ENCODE results near the gene ADIPOR2. TPM values are rescaled to one million over a fixed set of nuclear protein-coding genes. Genes with fewer than 3 reads are reported as not detected.
A peak's percentile ranks its signal among the peaks of the same experiment; 100 is the strongest.

ADIPOR2 gene
- total RNA-seq, 2 experiments from 2014 or later = 64.4 to 68.3 TPM

DNA sequence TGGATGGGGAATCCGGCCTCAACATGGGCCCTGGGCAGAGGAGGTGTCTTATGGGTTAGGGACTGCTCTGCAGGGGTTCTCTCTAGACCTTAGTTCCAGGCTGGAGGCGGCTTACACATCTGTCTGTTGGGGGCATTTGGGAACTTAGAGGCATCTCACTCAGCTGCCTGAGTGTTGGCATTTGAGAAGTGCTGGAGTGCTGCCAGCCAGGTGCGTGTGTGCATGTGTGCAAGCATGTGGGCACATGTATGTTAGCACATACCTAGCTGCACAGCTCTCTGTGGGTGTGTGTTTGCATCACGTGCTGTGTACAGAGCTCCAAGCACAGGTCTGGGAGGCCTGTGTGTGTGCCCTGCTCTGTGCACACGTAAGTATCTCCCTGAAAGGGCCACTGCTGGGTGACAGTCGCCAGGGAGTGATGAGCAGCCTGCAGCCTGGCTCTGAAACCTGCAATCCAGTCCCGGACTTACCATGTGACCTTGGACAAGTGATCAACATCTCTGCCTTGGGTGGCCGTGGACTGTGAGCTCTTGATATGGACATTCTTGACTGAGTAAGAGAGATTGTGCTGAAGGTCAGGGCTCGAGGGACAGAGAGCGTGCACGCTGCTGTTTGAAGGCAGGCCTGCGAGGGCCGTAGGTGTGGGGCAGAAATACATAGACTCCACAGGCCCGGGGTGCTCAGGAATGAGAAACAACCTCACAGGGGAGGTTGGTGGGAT is 134.7 kb downstream of the ADIPOR2 start:
- no peak for ATAC-seq
- H3K9me3 Mint-ChIP-seq (ENCODE audit: insufficient read depth) = no peaks in the 10 kb centered on the region
- H3K36me3 Mint-ChIP-seq (ENCODE audit: low read depth) = no peaks in the 10 kb centered on the region
- DNase-seq = no peak
- H3K4me3 Mint-ChIP-seq = no peak overlapping the region
- H3K27me3 Mint-ChIP-seq (ENCODE audit: low read depth) = peaks cover 10% of the 10 kb centered on the region
- no peak overlapping the region for H3K27ac Mint-ChIP-seq
- no peaks in the 10 kb centered on the region for H3K4me1 Mint-ChIP-seq (ENCODE audit: low read depth)
- POLR2A ChIA-PET = no interaction called here
- CTCF ChIA-PET = no interaction called here

DNA sequence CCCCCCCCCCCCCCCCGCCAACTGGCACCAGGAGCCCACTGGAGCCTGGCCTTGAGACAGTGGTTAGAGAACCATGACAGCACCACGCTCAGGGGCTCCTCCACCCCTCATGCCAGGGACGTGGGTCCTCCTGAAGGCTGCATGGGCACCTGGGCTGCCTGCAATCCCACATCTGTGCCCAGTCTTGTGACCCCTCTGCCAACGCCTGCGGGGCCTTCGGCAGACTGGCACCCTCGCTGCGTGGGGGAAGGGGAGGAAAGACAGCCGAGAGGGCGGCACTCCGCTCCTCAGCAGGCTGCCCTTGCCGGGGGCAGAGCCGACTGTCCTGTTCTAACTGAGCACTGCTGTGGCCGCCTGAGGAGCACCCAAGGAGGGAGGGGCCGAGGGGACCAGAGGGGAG is 135.5 kb downstream of the ADIPOR2 start:
- POLR2A ChIA-PET = no interaction called here
- H3K9me3 Mint-ChIP-seq (ENCODE audit: insufficient read depth) = no peaks in the 10 kb centered on the region
- CTCF ChIA-PET = no interaction called here
- no peaks in the 10 kb centered on the region for H3K4me1 Mint-ChIP-seq (ENCODE audit: low read depth)
- ATAC-seq = no peak
- H3K36me3 Mint-ChIP-seq (ENCODE audit: low read depth) = no peaks in the 10 kb centered on the region
- DNase-seq = no peak
- H3K27me3 Mint-ChIP-seq (ENCODE audit: low read depth) = peaks cover 10% of the 10 kb centered on the region
- H3K27ac Mint-ChIP-seq = no peak overlapping the region
- H3K4me3 Mint-ChIP-seq = no peak overlapping the region

DNA sequence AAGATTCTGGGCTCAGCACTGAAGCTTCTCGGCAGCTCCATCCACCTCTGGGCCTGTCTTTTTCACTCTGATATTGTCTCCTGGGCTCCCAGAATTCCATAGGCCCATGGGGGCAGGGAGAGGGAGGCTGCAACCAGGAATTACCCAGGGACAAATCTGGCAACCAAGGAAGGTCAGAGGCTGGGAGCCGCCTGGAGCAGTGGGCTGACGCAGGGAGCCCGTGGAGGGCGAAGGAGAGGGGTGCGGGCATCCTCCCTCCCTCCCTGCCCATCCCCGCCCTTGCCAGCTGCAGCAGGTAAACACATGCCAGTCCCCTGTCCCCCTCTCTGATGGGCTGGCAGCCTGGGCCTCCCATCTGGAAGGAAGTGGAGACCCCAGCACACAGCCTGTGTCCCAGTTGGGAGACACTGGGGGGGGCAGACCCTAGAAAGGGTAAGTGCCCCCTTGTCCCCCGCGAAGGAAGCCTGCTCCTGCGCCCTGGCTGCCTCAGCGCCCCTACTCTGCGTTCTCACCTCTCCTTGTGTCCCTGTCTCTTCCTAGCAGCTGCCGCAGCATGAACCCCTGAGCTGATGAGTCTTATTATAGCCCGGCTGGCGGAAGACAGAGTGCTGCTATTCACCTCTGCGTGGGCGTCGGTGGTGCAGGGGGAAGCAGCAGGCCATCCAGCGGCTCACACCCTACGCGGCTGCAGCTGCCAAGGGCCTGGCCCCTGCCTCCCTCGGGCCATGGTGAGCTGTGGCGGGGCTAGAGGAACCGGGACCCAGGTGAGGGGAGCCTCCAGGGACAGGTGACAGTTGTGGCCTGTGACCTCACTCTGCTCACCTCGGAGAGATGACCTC is 136.2 kb downstream of the ADIPOR2 start:
- CTCF ChIA-PET = no interaction called here
- H3K9me3 Mint-ChIP-seq (ENCODE audit: insufficient read depth) = no peaks in the 10 kb centered on the region
- POLR2A ChIA-PET = no interaction called here
- no peak for DNase-seq
- no peaks in the 10 kb centered on the region for H3K4me1 Mint-ChIP-seq (ENCODE audit: low read depth)
- peaks cover 15% of the 10 kb centered on the region for H3K27me3 Mint-ChIP-seq (ENCODE audit: low read depth)
- no peak overlapping the region for H3K4me3 Mint-ChIP-seq
- H3K36me3 Mint-ChIP-seq (ENCODE audit: low read depth) = no peaks in the 10 kb centered on the region
- no peak for ATAC-seq
- H3K27ac Mint-ChIP-seq = no peak overlapping the region

DNA sequence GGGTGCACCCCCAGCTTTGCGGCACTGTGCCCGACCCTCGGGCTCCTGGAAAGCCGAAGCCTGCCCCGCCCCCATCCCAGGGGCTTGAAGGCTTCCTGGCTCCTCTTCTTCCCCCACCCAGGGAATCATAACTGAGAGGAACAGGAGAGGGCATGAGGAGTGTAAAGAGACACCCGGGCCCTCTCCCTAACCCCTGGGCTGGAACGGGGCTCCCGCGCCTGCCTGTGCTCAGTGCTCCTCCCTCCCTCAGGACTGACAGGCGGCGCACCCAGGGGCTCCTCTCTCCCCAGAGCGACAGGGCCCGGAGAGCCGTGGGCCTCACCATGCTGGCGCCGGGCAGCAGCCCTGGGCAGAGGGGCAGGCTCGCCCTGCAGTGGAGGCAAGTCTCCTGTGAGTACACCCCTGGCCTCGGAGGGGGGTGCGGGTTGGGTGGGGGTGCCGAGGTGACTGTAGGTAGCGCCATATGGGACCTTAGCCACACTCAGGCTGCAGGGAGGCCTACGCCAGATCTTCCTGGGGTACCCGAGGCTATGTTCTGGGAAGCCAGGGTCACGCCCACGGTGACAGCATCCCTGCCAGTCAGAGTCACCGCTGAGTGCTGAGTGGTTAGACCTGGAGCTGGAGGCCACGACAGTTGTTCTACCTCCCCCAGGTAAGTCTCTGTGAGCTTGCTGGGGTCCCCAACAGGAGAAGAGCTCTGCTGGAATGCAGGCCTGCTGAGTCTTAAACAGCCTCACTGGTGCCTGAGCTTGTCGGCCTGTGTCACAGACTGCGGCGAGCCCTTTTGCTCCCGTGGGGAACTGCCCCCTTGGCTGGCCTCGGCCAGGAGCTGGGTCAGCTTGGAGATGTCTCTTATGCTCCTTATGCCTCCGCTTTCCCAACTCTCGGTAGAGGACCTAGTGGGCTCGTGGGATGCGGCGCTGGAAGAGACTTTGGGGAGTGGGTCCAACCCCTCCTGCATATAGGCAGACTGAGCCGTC is 137.2 kb downstream of the ADIPOR2 start:
- POLR2A ChIA-PET = no interaction called here
- DNase-seq = no peak
- Mint-ChIP-seq H3K4me1 (ENCODE audit: low read depth) (no peaks in the 10 kb centered on the region), H3K36me3 (ENCODE audit: low read depth) (no peaks in the 10 kb centered on the region), H3K4me3 (no peak overlapping the region), H3K27me3 (ENCODE audit: low read depth) (peaks cover 15% of the 10 kb centered on the region), H3K27ac (no peak overlapping the region), H3K9me3 (ENCODE audit: insufficient read depth) (no peaks in the 10 kb centered on the region)
- no peak for ATAC-seq
- CTCF ChIA-PET = no interaction called here

DNA sequence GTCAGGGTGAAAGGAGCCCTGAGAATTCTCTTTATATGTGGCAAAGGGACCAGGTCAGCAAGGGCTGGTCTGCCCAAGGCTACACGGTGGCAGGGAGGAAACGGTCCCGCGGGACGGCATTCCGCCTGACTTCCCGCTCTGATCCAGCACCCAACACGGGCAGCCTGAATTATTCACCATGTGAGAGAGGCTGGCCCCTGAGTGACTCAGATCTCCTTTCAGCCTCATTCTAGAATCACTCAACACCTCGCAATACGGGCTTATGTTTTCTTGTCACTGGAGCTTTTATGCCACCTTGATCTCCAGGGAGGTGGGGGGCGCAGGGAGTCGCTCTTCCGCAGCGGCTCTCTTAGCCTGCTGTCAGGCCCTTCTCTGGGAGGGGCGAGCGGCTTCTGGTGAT is 138.0 kb downstream of the ADIPOR2 start:
- CTCF ChIA-PET = no interaction called here
- POLR2A ChIA-PET = no interaction called here
- no peak overlapping the region for H3K4me3 Mint-ChIP-seq

DNA sequence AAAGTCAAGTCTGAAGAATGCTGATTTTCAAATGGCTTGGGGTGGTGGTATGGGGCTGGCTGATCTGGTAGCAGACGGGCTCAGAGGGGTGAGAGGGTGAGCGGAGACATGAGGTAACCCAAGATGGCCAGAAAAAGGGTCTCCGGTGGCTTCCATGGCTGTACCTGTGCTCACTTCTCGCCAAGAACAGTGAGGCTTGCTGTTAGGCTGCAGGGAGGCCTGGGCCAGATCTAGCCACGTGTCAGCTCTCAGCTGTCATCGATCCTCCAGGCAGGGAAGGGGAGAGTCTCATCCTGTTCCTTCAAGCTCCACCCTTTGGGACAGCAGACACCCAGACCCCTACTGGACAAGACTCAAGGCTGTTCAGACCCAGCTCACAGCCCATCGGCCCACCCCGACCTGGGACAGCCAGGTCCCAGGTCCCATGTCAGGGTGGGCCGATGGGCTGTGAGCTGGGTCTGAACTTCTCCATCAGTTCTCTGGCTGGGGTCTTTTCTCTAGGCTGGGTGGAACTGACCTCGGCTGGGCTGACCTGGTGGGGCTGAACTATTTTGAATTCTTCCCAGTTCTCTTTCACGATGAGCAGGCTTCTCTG is 138.5 kb downstream of the ADIPOR2 start:
- Mint-ChIP-seq H3K9me3 (ENCODE audit: insufficient read depth) (no peaks in the 10 kb centered on the region), H3K27ac (no peak overlapping the region), H3K4me3 (no peak overlapping the region), H3K36me3 (ENCODE audit: low read depth) (no peaks in the 10 kb centered on the region), H3K4me1 (ENCODE audit: low read depth) (no peaks in the 10 kb centered on the region), H3K27me3 (ENCODE audit: low read depth) (peaks cover 15% of the 10 kb centered on the region)
- CTCF ChIA-PET = no interaction called here
- POLR2A ChIA-PET = no interaction called here
- ATAC-seq = no peak
- no peak for DNase-seq

More for the DNA sequence above, 138.0 kb downstream of the ADIPOR2 start:
- Mint-ChIP-seq H3K9me3 (ENCODE audit: insufficient read depth) (no peaks in the 10 kb centered on the region), H3K36me3 (ENCODE audit: low read depth) (no peaks in the 10 kb centered on the region), H3K27me3 (ENCODE audit: low read depth) (peaks cover 15% of the 10 kb centered on the region), H3K4me1 (ENCODE audit: low read depth) (no peaks in the 10 kb centered on the region), H3K27ac (no peak overlapping the region)
- no peak for DNase-seq
- no peak for ATAC-seq

DNA sequence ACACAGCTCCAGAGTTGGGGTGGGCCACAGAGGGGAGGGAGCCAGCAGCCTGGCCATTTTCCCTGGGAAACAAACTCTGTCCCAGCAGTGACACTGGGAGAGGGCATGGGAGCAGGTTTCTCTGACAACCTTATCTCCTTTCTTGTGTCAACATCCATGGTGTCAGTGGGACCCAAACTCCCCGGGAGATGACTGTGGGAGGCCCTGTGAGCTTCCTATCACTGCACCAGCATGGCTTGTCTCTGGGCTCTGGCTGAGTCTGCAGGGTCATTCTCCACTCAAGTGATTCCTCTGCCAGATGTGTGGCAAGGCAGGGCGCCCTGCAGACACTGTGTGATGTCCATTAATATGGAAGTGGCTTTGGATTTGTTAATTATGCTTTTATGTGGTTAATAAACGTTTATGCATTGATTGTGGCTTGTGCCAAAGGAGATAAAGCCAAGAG is 139.6 kb downstream of the ADIPOR2 start:
- POLR2A ChIA-PET = no interaction called here
- no peak for ATAC-seq

DNA sequence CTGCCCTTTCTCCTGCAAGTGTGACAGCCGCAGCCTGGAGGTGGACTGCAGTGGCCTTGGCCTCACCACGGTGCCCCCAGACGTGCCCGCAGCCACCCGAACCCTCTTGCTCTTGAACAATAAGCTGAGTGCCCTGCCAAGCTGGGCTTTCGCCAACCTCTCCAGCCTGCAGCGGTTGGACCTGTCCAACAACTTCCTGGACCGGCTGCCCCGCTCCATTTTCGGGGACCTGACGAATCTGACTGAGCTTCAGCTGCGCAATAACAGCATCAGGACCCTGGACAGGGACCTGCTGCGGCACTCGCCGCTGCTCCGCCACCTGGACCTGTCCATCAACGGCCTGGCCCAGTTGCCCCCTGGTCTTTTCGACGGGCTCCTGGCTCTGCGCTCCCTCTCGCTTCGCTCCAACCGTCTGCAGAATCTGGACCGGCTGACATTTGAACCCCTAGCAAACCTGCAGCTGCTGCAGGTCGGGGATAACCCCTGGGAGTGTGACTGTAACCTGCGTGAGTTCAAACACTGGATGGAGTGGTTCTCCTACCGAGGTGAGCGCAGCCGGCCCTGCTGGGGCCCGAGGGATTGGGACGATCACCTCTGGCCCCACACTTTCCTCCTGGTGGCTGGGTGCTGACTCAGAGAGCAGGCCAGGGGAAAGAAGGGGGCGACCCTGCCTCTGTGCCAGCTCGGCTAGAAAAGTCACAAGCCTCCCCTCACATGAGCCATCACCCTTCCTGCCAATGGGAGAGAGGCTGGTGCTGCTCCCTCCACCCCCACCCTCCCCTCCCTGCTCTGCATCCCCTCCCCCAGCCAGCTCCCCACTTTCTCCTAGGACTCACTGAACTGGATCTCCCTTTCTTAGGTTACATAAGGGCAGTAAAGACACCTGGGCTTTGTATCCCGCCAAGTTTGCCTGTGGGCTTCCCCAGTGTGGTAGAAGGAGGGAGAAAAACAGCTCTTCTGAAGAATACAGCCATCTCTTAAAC is 140.4 kb downstream of the ADIPOR2 start:
- H3K9me3 Mint-ChIP-seq (ENCODE audit: insufficient read depth) = no peaks in the 10 kb centered on the region
- no peak overlapping the region for H3K4me3 Mint-ChIP-seq
- no peak overlapping the region for H3K27ac Mint-ChIP-seq
- H3K4me1 Mint-ChIP-seq (ENCODE audit: low read depth) = no peaks in the 10 kb centered on the region
- POLR2A ChIA-PET = no interaction called here
- ATAC-seq (no peak), DNase-seq (peak; percentile 49)
- H3K36me3 Mint-ChIP-seq (ENCODE audit: low read depth) = no peaks in the 10 kb centered on the region
- peaks cover 15% of the 10 kb centered on the region for H3K27me3 Mint-ChIP-seq (ENCODE audit: low read depth)
- CTCF ChIA-PET = interaction anchor here (0.6 kb wide), 1 partner anchor 203 kb away, joined by 3 read pairs; no protein-coding TSS in a partner anchor

More for the DNA sequence above, 139.6 kb downstream of the ADIPOR2 start:
- CTCF ChIA-PET = no interaction called here
- Mint-ChIP-seq H3K4me1 (ENCODE audit: low read depth) (no peaks in the 10 kb centered on the region), H3K36me3 (ENCODE audit: low read depth) (no peaks in the 10 kb centered on the region), H3K27me3 (ENCODE audit: low read depth) (peaks cover 15% of the 10 kb centered on the region), H3K27ac (no peak overlapping the region), H3K9me3 (ENCODE audit: insufficient read depth) (no peaks in the 10 kb centered on the region), H3K4me3 (no peak overlapping the region)
- DNase-seq = no peak

DNA sequence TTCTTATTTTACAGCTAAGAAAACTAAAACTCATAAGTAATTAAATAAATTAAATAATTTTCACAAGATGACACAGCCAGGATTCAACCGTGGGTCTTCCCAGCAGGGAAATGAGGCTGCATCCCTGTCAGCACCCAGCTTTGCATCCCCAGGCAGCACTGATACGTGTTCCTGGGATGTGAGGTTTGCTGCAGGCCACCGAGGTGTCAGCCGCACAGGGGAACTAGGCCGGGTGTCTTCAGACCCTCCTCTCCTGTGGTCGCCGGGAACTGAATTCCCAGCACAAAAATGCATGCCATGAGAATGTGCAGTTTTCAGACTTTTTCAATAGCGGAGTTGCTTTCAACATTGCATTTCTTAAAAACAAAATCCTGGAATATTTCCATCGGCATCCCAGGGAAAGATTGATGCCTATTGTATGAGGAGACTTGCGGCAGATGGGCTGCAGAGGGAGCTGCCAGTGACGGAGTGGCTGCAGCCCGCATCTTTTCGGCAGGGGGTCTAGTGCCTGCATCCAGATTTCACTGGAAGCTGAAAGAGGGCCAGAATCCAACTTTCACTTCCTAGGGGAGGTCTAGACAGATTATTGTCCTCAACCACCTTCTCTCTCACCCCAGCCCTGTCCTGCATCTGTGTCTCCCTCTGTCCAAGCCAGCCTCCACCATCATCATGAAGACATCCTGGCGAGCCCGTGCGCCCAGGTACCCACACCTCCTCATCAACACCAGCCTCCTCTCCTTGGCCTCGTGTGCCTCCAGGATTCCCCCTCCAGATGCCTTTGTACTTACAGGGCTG is 142.1 kb downstream of the ADIPOR2 start:
- DNase-seq (no peak), ATAC-seq (no peak)
- Mint-ChIP-seq H3K36me3 (ENCODE audit: low read depth) (no peaks in the 10 kb centered on the region), H3K9me3 (ENCODE audit: insufficient read depth) (no peaks in the 10 kb centered on the region), H3K27ac (no peak overlapping the region), H3K4me1 (ENCODE audit: low read depth) (no peaks in the 10 kb centered on the region), H3K4me3 (no peak overlapping the region), H3K27me3 (ENCODE audit: low read depth) (peaks cover 15% of the 10 kb centered on the region)
- POLR2A ChIA-PET = no interaction called here
- CTCF ChIA-PET = interaction anchor here (0.8 kb wide), 1 partner anchor 107 kb away, joined by 3 read pairs; no protein-coding TSS in a partner anchor

DNA sequence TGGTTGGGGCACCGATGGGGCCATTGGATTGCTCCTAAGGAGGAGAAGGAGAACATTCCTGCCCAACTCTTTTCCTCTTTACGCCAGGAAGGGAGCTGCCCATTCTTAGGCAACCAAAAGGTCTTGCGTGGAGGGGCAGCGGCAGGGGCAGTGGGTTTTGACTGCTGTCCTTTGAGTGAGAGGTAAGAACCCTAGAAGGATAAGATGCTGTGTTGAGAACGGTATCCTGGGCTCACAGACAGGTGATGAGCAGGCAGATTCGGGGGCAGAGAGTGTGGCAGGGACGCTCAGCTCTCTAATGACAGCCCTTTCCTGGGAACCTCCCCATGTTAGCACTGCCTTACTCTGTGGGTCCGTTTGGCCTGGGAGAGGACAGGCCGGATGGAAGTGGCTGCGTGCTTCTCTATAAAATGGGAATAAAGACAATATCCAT is 142.7 kb downstream of the ADIPOR2 start:
- CTCF ChIA-PET = interaction anchor here (0.8 kb wide), 1 partner anchor 107 kb away, joined by 3 read pairs; no protein-coding TSS in a partner anchor
- Mint-ChIP-seq H3K4me3 (no peak overlapping the region), H3K27ac (no peak overlapping the region), H3K27me3 (ENCODE audit: low read depth) (peaks cover 15% of the 10 kb centered on the region), H3K36me3 (ENCODE audit: low read depth) (no peaks in the 10 kb centered on the region), H3K4me1 (ENCODE audit: low read depth) (no peaks in the 10 kb centered on the region), H3K9me3 (ENCODE audit: insufficient read depth) (no peaks in the 10 kb centered on the region)
- no peak for ATAC-seq
- DNase-seq = no peak
- POLR2A ChIA-PET = no interaction called here

Data from activated CD8-positive, alpha-beta T cell treated with anti-CD3 and anti-CD28 coated beads, Interleukin-2, amount 10 ng/mL, durations not matched to agents 7 days and 5 days (primary cell).